Fibroblast of gingiva (primary cell): ENCODE measurements around the gene SKA1.
"Not testable (repeated sequence)": the region's sequence is repeated elsewhere in the genome, so short reads cannot be mapped to it uniquely, and the experiment has no call there.

ENCODE experiments used
- DNase-seq: peaks from one replicate; pipeline ENCODE4 v3.0.0-alpha.2; 2011; ENCODE audit warnings: low read depth

SKA1 gene

DNA sequence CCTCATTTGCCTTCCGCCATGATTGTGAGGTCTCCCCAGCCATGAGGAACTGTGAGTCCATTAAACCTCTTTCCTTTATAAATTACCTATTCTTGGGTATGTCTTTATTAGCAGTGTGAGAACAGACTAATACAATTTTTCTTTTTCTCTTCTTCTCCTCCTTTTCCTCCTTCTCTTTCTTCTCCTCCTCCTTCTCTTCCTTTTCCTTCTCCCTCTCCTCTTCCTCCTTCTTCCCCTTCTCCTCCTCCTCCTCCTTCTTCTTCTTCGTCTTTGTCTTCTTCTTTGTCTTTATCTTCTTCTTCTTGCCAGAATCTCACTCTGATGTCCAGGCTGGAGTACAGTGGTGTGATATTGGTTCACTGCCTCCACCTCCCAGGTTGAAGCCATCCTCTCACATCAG, 20.2 kb downstream of the SKA1 start:
- DNase-seq, result no peak

DNA sequence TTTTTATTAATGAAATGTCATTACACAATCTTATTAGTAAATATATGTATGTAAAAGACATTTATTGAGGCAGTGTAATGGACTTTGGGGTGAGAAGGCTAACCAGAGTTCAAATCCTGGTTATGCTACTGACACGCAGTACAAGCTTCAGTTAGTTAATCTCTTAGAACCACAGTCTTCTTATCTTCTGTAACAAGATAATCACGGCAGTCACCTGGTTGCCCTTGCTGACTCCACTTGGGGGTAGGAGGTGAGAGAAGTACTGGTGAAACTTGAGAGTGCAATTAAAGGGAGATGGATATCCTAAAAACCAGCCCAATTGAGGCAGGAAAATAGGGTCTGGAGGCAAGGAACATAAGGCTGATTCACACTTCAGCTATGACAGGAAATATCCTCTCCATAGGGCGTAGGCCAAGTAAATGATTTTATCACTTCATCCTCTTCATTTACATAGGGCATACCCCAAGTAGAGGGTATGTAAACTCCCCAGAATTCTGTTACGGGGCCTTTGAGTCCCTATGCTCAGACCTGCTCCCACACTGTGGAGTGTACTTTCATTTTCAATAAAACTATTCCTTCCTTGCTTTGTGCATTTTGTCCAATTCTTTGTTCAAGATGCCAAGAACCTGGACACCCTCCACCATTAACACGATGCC, 21.3 kb downstream of the SKA1 start:
- no peak for DNase-seq

DNA sequence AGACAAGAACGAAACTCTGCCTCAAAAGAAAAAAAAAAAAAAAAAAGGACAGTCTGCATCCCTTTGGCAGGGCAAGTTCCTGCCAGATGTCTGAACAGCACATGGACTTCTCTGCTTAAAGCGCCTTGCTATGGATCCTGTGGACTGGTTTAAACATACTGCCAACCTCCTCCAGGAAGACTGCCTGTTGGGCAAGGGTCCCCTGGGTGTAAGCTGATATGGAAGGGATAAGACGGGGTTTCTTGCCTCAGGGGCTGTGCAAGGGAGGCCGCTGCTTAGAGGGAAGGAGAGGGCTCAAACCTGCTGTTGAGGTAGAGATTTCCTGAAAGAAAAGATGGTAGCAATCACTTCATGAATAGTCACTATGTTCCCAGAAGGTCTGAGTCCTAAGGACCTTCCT, 22.2 kb downstream of the SKA1 start:
- peak; percentile 21 for DNase-seq

DNA sequence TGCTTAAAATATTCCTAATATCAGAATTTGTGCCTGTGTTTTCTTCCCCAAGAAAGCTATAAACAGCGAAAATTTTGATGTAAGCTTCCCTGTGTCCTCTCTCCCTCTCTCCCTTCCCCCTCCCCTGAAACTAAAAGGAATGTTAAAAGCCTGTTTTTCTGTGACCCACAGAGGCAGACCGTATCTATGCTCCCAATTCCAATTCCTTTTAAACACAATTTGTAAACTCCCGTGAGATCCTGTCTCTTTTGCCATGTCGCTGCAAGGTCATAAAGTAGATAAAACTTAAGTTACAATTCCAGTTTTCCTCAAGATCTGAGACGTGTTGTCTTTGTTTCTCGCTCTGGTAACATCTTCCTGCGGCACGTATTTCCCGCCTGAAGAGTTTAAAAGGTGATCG, 23.3 kb downstream of the SKA1 start:
- DNase-seq, result no peak

DNA sequence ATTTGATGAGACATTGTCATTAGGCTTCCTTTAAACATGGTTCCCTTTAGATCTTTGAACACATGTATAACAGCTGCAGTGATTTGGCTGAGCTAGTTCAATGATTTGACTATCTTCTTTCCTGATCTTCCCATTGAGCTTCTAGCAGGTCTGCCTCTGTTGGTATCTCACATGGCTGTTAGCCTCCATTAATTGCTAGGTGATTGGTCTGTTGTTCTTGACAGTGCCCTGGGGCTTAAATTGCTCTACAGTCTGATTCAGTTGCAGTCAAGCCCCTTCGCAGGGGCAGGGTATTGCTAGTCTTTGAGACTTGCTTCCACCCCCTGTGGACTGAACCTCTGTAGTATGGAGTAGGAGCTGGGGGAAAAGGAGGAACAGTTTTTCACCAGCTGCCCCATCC, 24.1 kb downstream of the SKA1 start:
- DNase-seq, result no peak

DNA sequence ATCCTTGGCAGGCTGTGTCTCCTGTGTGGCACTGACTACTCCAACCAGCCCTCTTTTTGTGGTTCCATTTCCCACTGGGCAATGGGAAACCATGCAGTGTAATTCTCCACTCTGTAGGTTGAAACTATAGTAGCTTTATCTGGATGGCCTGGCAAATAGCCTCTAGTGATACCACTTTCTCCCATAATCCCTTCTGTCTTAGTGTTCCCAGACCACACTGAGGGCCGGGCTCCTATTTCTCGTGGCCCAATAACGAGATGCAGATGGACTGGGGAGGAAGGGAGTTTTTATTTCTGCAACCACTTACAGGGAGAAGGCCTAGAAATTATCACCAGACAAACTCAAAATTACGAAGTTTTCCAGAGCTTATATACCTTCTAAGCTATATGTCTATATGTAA, 24.7 kb downstream of the SKA1 start:
- DNase-seq, result no peak

DNA sequence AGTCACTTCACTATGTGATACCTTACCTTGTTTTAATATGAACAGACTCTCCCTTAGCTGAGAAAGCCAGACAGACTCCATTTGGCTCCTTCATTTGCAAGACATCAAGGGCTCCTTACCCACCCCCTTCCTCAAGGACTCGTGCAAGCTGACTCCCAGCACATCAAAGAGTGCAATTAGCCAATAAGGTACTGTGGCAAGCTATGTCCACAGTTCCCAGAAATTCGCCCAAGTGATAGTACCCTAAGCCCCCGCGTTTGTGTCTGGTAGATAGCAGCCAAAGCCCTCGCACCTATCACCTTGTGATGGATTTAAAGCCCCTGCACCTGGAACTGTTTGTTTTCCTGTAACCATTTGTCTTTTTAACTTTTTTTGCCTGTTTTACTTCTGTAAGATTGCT, 25.6 kb downstream of the SKA1 start:
- not testable (repeated sequence) for DNase-seq

DNA sequence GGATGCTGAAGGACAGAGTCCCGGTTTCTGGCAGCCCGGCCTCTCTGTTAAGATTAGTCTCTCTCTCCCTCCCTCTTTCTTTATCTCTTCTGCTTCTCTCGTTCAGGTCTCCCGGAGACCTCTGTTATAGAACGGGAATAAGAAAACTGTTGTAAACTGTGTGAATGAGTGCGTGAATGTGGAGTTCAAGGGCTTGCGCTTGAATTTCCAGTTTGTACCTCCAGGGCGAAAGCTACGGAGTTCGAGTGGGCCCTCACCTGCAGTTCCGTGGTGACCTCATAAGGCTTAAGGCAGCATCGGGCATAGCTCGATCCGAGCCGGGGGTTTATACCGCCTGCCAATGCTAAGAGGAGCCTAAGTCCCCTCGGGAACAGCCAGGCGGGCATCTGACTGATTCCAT, 26.4 kb downstream of the SKA1 start:
- DNase-seq, result no peak

DNA sequence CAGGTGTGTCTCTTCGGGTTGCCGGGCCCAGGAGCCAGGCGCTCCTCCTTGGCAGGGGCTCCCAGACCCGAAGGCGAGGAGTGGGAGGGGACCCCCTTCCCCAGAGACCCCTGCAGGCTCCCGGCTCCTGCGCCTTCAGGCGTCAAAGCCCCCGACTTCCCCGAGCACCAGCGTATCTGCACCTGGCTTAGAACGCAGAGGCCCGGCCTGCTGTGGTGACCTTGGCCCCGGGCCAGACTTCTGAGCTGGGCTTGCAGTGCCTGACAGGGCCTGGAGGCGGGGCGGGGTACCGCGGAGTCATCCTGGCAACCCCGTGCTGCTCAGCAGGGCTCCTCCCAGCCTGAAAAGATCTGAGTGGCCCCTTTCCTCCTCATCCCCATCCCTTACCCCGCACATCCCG, 27.0 kb downstream of the SKA1 start:
- no peak for DNase-seq

DNA sequence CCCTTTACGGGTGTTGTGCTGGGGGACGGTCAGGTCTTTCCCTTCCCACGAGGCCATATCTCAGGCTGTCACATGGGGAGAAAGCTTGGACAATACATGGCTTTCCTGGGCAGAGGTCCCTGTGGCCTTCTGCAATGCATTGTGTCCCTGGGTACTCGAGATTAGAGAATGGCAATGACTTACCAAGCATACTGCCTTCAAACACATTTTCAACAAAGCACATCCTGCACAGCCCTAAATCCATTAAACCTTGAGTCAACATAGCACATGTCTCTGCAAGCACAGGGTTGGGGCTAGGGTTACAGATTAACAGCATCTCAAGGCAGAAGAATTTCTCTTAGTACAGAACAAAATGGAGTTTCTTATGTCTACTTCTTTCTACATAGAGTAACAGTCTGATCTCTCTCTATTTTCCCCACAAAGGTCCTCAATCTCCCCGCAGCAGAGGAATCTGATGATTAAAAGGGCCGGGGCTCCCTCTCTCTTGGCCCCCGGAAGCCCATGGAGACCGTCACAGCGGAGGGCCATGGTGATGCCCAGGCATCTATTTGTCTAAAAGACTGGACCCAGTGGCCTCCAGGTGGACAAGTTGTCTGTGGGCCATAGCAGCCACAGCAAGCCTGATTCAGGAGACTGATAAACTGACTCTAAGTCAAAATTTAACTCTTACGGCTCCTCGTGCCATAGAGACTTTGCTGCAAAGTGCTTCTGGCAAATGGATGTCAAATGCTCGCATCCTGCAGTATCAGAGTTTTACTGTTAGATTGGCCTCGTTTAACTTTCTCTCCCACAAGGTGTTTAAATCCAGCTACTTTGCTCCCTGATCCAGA, 30.1 kb downstream of the SKA1 start:
- DNase-seq, result not testable (repeated sequence)

DNA sequence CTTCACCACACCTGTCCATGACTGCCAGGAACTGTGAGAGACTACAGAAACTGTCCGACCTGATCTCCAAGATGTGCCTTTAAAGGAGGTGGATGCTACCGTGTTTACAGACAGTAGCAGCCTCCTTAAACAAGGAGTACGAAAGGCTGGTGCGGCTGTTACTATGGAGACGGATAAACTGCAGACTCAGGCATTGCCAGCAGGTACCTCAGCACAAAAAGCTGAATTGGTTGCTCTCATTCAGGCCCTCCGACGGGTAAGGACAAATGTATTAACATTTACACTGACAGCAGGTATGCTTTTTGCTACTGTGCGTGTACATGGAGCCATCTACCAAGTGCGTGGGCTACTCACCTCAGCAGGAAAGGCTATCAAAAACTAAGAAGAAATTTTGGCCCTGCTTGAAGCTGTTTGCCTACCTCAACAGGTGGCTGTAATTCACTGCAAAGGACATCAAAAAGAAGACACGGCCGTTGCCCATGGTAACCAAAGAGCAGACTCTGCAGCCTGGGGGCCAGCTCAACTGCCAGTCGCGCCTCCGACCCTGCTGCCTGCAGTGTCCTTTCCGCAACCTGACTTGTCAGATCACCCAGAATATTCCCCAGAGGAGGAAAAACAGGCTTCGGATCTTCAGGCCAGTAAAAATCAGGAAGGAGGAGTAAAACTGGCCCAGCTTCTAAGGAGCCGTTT, 30.9 kb downstream of the SKA1 start:
- DNase-seq, result no peak

DNA sequence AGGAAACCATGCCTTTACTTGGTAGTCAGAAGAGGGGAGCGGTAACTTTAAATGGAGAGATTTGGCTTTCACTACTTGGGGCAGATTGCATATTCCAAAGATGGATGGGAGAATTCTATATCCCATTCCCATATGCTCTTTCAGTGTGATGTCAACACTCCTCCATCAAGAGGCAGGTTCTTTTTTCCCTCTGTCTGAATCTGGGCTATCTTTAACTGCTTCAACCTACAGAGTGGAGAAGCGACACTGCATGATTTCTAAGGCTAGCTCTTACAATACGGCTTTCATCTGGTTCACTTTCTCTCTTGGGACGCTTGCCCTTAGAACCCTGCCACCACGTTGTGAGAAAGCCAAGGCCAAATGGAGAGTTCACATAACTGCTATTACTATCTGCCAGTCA, 34.4 kb downstream of the SKA1 start:
- no peak for DNase-seq

DNA sequence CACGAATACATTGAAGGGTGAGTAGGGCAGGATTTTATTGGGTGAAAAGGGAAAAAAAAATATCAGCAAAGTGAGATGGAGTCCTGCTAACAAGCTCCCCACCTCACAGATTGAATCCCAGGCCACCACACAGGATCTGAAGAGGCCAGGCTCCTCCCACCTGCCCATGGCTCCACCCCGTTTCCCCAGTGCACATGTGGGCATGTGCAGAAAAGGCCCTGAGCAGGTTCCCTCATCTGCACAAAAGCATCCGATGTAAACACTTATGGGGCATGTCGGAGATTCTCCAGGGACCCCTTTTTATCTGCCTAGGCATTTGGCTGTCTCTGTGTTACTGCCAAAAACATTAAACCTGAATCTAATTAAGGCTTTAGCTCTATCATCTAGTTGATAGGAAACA, 35.2 kb downstream of the SKA1 start:
- no peak for DNase-seq

DNA sequence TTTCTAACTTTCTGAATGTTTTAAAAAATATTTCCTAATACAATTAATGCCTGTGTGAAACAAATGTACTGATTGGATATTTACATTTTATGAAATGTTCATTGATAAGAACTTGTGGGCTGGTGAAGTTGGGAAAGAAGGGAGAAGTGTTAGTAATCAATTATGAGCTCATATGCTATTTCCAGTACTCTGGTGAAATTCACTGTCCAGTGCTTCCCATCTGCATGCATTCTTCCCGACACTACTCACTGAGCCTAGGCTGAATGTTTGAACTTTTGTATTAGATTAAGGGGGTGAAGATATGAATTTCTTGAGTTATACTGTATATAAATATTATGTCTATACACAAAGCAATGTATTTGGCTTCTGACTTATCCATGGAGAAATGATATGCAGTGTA, 36.0 kb downstream of the SKA1 start:
- DNase-seq, result peak; percentile 8

DNA sequence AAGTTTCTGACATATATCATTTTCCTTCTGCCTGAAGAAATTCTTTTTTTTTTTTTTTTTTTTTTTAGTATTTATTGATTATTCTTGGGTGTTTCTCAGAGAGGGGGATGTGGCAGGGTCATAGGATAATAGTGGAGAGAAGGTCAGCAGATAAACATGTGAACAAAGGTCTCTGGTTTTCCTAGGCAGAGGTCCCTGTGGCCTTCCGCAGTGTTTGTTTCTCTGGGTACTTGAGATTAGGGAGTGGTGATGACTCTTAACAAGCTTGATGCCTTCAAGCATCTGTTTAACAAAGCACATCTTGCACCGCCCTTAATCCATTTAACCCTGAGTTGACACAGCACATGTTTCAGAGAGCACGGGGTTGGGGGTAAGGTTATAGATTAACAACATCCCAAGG, 42.0 kb downstream of the SKA1 start:
- not testable (repeated sequence) for DNase-seq

DNA sequence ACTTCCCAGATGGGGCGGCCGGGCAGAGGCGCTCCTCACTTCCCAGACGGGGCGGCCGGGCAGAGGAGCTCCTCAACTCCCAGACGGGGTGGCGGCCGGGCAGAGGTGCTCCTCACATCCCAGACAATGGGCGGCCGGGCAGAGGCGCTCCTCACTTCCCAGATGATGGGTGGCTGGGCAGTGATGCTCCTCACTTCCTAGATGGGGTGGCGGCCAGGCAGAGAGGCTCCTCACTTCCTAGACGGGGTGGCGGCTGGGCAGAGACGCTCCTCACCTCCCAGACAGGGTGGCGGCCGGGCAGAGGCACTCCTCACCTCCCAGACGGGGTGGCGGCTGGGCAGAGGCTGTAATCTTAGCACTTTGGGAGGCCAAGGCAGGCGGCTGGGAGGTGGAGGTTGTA, 42.9 kb downstream of the SKA1 start:
- DNase-seq, result not testable (repeated sequence)

DNA sequence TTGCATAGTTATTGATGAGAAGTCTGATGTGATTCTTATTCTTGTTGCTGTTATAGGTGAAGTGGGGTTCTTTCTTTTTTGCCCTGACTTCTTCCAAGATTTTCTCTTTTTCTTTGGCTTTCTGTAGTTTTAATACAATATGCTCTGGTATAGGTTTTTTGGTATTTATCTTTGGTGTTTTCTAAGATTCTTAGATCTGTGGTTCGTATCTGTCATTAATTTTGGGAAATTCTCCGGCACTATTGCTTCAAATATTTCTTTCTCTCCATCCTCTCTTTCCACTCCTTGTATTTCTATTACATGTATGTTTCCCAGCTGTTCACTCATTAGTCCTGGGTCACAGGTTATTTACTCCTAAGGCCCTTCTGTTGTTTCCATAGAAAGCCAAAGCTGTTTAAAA, 43.8 kb downstream of the SKA1 start:
- no peak for DNase-seq

DNA sequence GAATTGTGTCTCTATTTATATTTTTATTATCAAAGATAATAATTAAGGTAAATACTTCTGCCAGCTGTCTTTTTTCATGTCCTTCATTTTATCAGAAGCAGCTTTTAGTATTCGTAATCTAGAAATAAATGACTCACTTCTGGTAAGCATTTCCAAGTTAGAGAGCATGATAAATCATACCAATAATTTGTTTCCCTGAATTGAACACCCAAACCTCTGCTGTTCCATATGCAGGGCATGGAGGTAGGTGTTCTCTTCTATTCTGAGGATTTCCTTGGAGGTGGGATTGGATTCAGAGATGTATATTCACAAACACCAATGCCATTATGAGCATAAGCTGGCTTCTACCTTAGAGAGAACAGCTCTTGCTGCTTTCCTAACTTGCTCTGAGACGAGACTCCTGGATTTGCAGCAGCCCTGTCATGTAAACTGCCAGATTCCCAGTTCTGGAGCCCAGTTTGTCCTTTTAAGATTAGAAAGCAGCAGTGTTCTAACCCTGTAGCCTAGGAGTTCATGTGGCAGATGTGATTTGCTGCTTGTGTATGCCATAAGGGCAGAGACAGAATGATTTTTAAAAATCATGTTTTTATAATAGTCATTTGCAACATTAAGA, 47.5 kb downstream of the SKA1 start:
- no peak for DNase-seq

DNA sequence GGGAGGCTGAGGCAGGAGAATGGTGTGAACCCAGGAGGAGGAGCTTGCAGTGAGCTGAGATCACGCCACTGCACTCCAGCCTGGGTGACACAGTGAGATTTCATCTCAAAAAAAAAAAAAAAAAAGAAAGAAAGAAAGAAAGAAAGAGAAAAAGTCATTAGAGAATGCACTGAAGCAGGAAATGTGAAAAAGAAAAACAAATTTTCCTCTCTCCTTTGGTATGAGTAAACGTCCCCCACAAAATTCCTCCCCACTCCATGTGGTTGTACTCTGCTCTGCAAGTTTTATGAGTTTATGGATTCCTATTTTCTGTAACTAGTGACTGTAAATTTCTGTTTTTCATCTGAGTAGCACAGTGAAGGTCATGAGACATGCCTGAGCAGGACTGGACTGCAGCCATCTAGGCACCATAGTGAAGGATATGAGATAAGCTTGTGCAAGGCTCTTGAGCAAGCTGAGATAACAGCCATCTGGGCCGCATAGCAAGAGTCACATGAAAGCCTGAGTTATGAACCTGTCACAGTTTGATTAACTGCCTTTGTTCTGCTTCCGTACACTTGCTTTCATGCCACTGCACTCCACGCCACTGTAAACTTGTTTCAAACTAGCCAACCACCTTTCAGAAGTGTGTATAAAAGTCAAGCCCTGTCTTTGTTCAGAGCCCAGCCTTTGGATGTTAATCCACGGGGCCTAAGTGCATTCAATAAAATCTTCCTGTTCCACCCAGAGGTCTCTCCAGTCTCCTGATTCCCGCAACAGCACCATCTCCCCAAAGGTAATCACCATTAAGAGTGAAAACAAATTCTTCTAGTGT, 50.2 kb downstream of the SKA1 start:
- DNase-seq, result no peak

DNA sequence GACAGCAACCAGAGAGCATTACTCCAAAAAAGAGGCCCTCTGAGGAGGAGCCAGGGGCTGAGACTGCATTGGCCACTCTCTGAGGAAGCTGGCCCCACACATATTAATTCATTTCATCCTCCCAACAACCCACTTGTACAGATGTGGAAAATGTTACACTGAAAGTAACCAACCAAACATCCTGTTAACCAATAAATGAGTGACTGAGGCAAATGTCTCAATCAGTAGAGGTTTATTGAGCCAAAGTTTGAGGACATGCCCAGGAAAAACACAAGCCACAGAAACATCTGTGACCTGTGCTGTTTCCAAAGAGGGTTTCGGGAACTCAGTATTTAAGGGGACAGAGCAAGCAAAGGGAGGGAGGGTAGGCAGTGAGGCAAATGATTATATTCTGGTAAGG, 53.0 kb downstream of the SKA1 start:
- DNase-seq, result no peak

DNA sequence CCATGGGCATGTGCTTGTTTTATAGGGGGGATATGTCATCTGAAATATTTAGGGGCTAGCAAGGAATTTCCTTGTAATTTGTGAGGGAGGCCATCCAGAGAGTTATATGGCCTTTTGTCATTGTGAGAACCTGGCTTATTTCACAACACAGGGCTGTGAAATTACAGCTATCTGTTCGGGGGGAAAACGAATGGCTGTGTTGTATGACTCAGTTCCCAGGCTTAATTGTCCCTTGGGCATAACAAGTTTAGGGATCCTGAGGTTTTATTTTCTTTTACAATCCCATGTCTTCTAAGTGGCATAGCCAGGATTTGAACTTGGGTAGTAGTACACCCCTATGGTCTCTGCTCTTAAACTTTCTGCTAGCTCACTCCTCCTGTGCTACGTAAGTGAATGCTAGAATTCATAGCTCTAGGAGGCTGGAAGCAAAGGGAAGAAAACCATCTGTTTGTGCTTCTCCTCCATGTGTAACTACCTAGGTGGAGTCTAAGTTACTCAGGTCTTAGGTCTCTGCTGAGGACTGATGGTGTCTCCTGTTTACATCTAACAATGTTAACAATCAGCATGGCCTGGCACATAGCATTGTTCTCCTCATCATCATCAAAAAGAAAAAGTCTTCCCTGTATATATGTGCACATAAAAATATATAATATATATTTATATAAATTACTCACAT, 53.8 kb downstream of the SKA1 start:
- no peak for DNase-seq
